HG03135 (cell line): ENCODE measurements around the gene SYCE3.
"Not testable (repeated sequence)": the region's sequence is repeated elsewhere in the genome, so short reads cannot be mapped to it uniquely, and the experiment has no call there.

Experiments
- ATAC-seq: cut with Tn5 transposase; IDR thresholded peaks from one replicate; pipeline ENCODE4 v1.9.1; 2021; ENCODE audit warnings: mild to moderate bottlenecking, moderate library complexity; ENCODE audit not compliant: unreplicated experiment

The SYCE3 gene

DNA sequence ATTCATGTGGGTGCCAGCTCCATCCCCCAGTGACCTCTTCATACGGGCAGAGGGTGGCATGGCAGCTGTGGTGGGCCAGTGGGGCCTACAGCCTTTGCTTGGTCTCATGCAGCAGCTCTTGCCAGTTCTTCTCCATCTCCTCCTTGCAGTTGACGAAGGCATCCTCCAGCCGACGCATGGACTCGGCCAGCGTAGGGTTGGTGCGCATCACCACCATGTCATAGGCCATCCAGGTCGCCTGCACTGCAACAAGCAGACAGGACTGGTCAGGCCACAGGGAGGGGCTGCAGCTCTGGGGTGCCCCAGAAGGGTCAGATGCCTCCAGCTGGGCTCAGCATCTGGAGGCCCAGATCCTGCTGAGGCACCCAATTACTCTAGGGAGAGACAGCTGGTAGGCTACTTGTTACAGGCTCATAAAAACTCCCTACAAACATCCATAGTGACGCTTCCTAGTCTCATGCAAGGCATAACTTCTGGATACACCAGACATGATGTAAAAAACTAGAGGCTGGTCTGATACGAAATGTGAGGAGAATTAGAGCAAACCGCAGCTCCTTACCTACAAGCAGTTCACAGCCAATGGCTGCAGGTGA, 11.5 kb downstream of the SYCE3 start:
- ATAC-seq, result no peak

DNA sequence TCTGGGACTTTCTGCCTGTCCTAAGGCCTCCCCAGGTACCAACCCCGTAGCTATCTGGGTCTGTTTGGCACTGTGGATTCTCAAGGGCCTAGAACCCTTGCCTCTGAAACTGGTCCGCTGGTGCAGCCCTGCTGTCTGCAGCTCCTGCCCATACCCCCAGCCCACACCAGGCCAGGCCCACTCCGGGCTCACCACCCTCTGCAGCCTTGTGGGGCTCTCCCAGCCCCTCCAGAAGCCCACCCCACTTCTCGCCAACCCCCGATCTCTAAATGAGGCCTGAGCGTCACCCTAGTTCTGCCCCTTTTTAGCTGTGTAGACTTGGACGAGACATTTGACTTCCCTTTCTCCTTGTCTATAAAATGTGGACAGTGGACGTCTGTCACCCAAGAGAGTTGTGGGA, 12.3 kb downstream of the SYCE3 start:
- no peak for ATAC-seq

DNA sequence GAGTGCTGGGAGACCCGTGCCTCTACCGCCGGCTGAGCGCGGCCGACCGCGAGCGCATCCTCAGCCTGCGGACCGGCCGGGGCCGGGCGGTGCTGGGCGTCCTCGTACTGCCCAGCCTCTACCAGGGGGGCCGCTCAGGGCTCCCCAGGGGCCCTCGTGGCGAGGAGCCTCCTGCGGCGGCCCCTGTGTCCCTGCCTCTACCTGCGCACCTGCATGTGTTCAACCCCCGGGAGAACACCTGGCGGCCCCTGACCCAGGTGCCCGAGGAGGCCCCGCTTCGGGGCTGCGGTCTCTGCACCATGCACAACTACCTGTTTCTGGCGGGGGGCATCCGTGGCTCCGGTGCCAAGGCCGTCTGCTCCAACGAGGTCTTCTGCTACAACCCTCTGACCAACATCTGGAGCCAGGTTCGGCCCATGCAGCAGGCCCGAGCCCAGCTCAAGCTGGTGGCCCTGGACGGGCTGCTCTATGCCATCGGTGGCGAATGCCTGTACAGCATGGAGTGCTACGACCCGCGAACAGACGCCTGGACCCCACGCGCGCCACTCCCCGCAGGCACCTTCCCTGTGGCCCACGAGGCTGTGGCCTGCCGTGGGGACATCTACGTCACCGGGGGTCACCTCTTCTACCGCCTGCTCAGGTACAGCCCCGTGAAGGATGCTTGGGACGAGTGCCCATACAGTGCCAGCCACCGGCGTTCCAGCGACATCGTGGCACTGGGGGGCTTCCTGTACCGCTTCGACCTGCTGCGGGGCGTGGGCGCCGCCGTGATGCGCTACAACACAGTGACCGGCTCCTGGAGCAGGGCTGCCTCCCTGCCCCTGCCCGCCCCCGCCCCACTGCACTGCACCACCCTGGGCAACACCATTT, 13.6 kb downstream of the SYCE3 start:
- no peak for ATAC-seq

DNA sequence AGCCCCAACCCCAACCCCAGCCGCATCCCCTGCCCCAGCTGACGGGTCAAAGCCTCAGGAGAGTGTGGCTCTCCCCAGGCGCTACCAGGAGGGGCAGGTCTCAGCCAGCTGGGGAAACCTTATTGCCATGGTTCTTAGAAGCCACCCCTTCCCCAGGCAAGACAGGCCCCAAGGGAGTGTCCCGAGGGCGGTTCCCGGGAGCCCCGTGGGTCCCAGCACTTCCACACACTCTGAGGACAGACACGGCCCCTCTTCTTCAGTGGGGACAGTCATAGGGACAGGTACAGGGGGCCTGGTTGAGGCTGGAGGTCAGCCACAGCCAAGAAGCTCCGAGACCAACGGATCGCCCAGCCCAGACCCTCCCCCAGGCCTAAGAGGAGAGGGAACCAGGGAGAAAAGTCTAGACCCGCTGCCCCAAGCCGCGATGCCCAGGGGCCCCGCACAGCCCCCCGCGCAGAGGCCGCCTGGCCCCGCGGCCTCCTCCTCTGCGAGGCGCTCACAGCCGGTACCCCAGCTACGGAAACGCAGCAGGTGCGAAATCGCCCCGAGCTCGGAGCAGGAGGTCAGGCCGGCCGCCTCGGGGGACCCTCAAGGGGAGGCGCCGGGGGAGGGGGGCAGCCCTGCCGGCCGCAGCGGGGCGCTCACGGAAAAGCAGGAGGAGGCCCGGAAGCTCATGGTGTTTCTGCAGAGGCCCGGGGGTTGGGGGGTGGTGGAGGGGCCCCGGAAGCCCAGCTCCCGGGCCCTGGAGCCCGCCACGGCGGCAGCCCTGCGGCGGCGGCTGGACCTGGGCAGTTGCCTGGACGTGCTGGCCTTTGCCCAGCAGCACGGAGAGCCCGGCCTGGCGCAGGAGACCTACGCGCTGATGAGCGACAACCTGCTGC, 14.4 kb downstream of the SYCE3 start:
- no peak for ATAC-seq

DNA sequence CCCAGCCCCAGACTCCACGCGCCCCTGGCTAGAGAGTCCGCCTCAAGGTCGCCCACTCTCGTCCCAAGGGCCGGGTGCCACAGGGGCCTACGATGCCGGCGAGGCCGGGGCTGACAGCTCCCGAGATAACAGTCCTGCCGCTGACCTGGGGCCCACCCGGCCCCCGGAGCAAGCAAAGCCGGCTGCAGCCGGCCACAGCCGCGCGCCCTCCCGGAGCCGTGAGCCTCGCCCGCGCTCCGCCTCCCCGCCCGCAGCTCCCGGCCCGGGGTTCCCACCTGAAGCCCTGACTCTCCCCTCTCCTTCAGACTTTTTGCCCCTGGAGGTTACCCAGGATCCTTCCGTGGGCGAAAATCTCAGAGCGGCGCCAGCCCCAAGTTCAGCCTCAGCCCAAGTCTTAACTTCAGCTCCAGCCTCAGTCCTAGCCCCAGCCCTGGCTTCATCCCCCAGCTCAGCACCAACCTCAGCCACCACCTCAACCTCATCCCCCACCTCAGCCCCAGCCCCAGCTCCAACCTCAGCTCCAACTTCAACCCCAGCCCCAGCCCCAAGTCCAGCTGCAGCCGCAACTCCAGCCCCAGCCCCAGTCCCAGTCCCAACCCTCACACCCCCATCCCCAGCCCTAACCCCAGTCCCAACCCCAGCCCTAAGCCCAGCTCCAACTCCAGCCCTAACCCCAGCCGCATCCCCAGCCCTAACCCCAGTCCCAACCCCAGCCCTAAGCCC, 15.3 kb downstream of the SYCE3 start:
- ATAC-seq, result no peak

DNA sequence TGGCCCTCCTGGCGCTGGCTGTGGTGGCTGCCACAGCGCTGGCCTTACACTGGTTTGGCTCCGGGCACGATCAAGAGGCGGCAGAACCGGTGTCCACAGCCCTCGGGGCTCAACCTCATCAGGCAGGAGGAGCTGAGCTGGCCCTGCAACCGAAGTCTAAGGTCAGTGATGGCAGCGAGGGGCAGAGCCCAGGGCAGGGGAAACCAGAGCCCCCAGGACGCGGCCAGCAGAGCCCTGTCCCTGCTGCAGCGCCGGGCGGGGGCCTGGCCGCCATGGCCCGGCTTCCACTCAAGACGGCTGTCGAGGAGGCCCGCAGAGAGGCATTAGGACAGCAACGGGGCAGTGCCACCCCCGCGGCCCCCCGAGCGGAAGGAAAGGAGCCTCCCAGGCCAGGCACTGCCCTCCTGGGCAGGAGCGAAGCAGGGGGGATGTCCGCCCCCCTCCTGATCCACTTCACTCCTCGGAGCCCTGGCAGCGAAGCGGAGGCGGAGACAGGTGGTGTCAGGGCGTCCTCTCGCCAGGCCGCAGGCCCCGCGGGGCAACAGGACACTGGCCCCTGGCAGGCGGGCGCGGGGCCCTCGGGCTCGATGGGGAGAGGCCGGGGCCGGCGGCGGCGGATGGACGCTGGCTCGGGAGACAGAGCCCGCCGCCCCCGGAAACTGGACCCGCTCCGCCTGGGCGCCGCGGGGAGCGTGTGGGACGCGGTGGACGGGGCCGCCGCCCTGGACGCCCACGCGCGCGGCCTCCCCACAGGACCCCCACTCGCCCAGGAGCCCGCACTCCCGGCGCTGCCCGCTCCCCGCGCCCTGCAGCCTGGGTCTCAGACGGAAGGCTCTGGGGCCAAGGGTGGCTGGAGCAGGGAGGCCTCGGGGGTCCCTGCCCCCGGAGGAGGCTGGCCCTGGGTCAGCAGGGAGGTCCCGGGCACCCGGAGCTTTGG, 16.1 kb downstream of the SYCE3 start:
- ATAC-seq, result no peak

DNA sequence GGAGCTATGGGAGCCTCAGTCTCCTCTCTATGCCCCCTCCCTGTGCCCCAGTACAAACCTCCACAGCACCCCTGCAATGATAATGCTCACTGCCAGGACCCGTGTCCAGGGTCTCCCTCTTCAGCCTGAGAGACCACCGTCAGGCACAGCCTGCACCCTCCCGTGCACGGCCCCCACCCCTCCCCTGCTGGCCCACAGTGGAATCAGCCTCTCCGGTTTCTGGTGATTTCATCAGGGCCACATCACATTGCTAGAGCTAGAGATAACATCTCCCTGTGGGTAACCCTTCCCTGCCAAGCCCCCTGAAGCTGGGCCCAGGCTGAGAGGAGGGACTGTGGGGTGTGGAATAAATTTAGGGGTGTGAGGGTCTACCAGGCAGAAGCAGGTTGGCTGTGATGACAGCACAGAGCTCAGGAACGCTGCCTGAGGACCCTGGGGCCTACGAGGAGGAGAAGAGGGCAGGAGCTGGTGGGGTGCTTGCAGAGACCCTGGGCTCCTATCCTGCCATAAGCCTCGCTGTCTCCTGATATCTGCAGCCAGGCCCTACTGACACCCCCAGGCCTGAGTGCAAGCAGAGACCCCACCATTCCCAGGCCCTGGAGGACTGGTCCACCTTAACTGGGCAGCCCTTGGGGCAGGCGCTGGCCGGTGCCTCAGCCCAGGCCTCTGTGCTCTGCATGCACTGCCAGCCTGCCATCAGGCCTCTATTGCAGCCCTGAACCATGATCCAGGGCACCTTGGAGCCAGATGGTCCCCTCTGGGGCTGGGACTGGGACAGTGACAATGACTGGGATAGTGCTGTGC, 17.0 kb downstream of the SYCE3 start, which contains the start of gene KLHDC7B:
KLHDC7B (plus strand) TSS at position 378 of the 804 bp plus-strand sequence; CDS start at position 723, 345 bp downstream.
- ATAC-seq, result no peak

DNA sequence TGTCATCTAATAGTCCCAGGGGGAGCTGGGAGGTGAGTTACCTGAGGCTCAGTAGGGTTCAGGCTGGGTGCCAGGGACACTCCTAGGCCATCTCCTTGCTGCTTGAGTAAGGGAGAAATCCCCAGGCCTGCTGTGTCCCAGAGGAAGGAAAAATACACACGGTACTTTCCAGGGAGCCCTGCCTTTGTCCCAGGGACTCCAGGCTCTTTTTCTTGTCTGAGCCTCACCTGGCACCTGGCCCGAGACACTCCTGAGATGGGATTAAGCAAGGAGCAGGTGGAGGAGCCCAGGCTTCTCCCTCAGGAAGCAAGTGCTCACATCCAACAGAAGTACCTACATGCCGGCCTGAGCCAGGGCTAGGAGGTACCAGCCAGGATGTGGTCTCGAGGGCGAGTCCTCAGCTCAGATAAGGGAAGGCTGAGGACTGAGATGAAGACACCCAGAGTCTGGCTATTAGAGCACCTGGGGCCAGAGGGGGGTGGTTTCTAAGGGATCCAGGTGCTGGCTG, 17.9 kb downstream of the SYCE3 start:
- no peak for ATAC-seq

DNA sequence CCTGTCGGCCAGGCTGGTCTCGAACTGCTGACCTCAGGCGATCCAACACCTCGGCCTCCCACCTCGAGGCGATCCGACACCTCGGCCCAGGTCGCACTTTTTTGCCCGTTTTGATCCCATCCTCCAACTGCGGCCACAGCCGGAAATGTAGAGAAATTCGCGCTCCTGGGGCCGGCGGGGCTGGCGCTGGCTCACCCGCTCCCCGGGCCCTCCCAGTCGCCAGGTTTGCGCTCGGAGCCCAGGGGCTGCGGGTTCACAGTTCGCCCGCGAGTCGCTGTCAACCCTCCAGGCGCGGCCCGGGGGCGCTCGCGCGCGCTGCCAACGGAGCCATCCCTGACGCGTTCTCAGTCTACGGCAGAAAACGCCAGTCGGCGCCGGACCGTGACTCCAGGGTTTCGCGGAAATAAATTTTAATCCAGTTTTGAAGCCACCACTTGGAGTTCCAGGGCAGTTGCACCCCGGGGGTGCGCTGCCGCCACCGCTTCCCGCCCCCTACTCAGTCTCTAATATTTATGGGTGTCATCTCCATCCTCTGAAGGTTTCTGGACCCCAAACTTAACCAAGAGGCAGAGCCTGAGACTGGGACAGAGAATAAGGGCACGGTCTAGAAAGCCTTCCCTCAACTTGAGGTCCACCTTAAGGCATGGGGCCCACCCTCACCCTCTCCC, 18.5 kb downstream of the SYCE3 start:
- no peak for ATAC-seq

DNA sequence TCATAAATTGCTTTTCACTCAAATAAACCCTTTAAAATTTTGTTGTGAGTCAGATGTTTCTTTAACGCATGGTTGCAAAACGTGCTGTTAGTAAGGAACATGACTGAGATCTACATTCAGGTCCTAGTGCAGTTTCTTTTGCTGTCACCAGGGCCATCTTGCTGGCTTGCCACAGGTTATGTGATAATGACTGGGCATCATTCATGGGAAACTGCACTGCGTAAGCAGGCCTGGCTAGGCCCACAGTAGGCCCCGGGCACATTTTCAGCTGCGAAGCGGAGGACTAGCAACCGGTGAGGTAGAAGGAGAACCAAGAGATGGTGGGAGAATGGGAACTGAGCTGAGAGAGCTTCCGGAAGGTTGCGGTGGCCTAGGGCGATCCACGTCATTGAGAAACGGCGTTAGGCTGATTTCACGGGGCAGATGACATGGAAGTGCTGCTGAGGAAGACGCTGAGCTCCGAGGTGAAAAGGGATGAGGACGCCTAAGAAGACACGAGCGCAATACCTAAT, 20.2 kb downstream of the SYCE3 start:
- ATAC-seq, result no peak

DNA sequence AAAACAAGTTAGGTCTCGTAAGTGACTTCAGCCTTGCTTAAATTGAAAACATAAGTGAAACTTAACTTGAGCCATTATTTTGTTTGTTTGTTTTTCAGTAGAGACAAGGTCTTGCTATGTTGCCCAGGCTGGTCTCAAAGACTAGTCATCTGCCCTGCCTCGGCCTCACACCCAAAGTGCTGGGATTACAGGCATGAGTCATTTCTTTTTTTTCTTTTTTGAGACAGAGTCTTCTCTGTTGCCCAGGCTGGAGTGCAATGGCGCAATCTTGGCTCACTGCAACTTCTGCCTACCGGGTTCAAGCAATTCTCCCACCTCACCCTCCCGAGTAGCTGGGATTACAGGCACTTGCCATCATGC, 21.1 kb downstream of the SYCE3 start:
- ATAC-seq, result not testable (repeated sequence)

DNA sequence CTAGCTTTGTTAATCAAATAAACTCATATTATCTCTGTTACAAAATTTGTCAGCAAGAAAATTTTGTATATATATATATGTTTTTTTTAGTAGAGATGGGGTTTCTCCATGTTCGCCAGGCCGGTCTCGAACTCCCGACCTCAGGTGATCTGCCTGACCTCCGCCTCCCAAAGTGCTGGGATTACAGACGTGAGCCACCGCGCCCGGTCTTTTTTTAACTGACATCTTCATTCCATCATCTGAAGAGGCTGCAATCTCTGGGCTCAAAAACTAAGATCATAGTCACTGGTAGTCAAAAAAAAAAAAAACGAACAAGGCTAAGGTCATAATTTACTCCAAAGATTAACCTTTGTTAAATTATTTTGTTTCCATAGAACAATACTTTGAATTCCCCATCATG, 22.3 kb downstream of the SYCE3 start:
- ATAC-seq, result no peak

DNA sequence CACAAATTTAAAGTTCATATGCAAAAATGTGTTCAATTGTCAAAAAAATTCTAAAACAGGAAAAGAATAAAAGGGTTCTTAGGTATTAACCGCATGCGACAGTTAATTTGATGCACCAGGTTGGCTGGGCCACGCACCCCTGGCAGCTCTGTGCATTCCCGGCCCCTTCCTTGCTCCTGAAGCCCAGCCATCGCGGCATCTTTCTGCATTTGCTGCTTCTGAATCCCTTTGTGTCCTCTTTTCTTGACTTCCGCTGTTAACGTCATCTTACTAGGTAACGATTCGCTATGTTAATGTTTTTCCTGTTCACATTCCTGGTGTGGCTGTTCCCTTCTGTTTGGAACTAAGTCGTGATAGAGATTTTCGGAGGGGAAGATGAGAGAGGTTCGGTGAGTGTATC, 25.0 kb downstream of the SYCE3 start:
- ATAC-seq, result no peak

DNA sequence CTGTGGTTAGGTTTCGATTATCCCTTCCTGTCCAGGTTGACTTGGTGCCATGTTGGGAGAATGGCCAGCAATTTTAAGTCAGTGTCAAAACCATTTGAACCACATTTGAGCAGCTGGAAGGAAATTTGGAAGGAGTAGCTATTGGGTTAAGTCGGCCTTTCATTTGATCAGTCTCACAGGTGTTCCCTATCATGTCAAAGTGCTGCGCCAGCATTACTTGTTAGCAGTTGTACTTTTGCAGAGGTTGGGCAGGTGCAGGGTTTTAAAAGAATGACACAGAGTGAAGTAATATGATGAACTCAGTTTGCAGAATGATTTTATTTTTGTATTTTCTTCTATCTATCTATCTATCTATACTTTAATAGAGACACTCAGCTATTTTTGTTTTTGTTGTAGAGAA, 26.5 kb downstream of the SYCE3 start:
- no peak for ATAC-seq

DNA sequence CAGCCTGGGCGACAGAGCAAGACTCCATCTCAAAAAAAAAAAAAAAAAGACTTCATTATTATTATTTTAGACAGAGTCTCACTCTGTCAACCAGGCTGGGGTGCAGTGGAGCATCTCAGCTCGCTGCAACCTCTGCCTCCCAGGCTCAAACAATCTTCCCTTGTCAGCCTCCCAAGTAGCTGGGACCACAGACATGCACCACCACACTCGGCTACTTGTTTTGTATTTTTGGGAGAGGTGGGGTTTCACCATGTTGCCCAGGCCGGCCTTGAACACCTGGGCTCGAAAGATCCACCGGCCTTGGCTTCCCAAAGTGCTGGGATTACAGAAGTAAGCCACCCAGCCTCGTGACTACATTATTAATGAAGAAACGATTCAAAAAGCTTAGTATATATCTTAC, 27.6 kb downstream of the SYCE3 start:
- no peak for ATAC-seq

DNA sequence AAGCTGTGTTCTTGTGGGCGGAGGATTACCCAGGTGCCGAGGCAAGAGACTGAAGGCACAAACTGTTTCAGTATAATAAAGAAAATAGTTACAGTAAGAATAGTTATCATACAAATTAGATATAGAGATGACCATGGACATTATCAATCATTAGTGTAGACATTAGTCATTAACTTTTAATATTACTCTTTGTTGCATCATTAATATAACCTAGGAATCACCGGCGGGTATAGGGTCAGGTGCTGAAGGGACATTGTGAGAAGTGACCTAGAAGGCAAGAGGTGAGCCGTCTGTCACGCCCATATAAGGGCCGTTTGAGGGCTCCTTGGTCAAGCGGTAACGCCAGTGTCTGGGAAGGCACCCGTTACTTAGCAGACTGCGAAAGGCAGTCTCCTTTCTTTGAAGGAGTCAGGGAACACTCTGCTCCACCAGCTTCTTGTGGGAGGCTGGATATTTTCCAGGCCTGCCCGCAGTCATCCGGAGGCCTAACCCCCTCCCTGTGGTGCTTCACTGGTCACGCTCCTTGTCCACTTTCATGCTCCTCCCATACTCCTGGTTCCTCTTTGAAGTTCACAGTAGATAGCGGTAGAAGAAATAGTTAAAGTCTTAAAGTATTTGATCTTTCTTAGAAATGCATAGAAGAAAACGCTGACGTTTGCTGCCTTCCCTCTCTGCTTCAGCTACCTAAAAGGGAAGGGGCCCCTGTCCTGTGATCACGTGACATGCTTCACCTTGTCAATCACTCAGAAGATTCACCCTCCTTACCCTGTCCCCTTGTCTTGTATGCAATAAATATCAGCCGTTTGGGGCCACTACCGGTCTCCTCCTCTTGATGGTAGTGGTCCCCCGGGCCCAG, 28.6 kb downstream of the SYCE3 start:
- ATAC-seq, result not testable (repeated sequence)
